IPS-NIHi7 (cell line): ENCODE data around the gene OSBPL3.
A peak's percentile ranks its signal among the peaks of the same experiment; 100 is the strongest.

Source experiments
- DNase-seq: peaks from one replicate; pipeline ENCODE4 v3.0.0; 2012; ENCODE audit warnings: mixed read lengths; ENCODE audit errors: extremely low spot score

Gene OSBPL3

DNA sequence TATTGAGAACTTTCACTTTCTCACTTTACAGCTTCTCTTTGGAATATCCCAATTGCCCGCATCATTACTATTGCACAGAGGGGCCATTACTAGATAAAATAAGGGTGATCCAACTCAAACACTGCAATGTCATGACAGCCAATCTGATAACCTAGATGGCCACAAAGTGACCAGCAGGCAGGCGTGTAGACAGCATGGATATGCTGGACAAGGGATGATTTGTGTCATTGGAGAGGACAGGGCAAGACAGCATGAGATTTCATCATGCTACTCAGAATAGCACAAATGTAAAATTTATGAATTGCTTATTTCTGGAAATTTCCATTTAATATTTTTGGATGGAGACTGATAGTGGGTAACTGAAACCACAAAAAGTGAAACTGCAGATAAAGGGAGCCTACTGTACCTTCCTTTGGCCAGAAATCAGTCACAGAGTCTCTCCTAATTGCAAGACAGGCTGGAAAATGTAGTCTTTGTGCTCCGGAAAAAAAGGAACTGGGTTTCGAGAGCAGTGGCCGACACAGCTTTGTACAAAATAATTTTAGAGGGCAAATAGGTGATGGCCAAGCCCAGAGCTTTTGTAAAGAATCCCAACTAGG, 216.6 kb downstream of the OSBPL3 start:
- DNase-seq: no peak

DNA sequence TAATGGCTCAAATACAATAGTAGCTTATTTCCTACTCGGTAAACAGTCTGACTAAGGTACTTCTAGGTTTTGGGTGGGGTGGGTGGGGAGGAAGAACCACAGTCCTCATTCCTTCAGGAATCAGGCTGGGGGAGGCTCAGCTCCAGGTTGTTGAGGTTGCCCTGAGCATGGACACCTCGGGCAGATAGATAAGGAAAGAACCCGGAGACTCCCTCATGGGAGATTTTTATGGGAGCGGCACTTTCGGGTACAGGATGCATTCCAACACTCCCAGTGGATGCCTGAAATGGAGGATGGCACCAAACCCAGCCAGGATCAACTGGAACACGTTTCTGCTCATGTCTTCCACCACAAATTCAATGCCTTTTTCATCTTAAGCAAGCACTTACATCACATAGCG, 217.2 kb downstream of the OSBPL3 start:
- DNase-seq: no peak

DNA sequence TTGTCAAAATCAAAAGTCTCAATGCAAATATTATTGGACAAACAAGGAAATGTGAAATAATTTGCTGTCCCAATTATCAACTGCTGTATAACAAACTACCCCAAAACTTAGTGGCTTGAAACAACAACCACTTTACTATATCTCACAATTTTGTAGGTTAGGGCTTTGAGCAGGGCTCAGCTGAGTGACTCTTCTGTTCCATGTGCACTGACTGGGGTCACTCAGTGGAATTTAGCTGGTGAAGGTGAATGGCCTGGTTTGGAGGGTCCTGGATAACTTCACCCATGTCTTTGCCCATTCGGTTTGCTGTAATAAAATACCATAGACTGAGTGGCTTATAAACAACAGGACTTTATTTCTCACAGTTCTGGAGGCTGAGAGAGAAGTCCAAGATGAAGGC, 219.0 kb downstream of the OSBPL3 start:
- DNase-seq: no peak

DNA sequence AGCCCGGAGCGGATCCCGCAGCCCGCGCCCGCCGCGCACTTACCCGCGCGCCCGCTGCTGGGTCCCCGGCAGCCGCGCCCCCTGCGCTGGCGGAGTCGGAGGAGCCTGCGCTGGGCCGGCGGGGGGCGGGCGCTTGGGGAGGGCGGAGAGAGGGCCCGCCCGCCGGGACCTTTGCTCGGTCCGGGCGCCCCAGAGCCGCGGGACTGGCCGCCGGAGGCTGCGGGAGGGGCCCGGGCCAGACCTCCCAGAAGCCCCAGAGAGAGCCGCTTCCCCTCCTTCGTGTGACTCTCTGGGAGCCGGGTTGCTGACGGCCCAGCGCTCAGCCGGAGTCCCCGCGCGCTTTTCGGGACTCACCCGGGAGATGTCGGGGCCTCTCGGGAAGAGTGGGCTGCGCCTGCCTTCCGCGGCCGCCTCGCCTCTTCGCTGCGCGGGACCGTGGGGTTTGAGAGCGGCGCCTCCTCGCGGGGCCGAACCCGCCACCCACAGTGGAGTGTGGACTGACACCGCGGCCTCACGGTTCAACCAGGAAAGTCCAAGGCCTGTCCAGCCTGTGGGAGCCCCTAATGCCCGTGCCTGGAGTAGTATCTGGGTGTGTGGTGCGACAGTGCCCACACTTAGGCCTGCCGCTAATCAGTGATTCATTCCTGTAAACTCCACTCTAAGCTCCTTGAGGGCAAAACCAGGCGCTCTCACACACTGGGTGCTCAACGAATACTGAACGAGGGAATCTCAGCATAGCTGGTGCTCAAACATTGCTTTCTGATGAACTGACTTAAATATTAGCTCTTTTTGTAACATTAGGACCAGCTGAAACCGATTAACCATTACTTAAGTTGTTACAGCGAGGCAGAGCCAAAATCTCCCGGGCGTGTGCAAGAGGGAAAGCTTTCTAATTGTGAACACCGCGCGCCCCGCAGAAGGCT, 222.4 kb downstream of the OSBPL3 start, which contains the start of gene GSDME:
Gene GSDME (minus strand): TSS at position 112 of the 923 bp plus-strand sequence. CDS start 7,690 bp downstream, outside the sequence.
- DNase-seq: peak; percentile 75

DNA sequence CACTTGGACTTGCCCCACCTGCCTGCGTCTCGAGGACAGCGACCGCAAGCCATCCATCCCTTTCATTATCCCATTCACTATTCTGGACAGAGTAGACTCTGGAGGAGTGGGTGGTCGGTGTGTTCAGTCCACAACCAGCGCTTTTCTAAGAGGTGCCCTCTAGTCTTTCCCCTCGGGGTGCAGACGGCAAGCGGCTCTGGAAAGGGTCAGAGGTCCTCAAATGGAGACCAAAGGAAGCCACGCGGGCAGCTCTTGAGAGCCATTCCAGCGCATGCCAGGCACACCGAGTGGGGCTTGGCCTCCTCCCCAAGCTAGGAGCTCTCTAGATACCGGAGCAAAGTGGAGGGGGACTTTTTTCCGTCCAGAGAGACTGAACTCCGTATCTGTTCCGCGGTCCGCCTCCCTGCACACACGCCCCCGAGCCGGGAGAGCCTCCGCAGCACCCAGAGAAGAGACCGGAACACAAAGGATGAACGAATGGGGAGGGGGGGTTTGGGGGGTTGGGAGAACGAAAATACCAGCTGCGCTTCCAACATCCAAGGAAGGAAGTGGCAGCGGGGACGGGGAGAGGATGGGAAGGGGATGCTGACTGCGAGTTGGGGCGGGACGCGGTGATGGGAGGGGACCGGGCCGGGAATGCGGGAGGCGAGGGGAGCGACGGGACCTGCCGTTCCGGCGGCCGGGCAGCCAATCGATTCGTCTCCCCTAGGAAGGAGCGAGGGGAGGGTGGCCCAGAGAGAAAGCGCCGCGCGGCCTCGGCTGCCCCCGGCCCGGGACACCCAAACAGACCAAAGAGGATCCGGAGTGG, 223.2 kb downstream of the OSBPL3 start:
- peak; percentile 77 for DNase-seq

DNA sequence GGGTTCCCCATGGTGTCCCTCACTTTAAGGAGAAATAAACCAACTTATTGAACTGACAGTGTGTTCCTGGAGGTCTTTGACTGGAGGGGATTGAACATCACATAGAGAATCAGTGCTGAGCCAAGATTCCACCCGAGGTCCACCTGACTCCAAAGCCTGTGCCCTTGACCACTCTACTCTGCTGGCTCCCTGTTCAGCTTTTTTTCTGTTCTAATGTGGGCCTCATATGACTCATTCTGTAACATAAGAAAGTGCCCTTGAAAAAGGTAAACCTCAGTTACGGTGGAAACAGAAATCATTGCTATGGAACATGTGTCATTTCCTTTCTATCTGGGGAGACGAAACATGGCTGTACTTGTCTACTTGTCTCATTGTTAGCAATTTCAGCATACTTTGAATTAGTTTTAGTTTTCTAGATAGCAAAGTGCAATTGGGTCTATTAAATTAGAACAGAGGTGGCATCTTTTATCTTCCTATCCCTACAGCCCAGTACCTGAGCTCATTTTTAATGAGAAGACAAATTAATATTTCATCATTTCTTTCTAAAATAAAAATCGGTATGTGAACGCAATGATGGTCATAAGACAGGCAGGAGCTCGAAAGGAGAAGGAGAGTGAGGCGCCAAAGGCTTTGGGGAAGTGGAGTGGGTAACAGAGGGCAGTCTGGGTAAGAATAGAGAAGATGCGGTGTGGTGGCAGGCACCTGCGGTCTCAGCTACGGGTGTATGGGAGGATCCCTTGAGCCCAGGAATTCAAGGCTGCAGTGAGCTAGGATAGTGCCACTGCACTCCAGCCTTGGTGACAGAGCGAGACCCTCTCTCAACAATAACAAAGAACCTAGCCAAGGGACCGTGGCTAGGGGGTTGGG, 224.2 kb downstream of the OSBPL3 start:
- no peak for DNase-seq

DNA sequence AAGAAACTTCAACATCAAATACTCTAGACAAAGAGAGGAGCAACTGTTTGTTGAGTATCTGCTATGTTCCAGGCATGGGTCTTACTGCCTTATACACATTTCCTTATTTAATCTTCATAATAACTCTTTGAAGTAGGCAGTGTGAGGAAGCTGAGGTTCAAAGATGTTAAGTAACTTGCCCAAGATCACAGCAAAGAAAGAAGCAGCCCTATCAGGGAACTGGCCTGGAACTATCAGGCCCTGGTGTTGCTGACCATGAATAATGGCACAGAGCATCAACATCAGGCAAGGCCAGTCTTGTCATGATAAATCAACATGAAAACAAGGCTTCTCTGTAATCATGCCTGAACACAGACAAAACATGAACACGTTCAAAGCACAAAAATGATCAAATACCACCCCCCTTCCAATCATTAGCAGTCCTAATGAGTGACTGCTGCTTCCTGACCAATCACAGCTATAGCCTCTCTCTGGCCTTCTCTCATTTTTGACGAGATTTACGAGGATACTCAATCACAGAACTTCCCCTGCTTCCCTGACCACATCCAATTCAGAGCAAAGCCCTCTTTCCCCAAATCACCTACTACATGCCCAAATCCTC, 225.0 kb downstream of the OSBPL3 start:
- no peak for DNase-seq

DNA sequence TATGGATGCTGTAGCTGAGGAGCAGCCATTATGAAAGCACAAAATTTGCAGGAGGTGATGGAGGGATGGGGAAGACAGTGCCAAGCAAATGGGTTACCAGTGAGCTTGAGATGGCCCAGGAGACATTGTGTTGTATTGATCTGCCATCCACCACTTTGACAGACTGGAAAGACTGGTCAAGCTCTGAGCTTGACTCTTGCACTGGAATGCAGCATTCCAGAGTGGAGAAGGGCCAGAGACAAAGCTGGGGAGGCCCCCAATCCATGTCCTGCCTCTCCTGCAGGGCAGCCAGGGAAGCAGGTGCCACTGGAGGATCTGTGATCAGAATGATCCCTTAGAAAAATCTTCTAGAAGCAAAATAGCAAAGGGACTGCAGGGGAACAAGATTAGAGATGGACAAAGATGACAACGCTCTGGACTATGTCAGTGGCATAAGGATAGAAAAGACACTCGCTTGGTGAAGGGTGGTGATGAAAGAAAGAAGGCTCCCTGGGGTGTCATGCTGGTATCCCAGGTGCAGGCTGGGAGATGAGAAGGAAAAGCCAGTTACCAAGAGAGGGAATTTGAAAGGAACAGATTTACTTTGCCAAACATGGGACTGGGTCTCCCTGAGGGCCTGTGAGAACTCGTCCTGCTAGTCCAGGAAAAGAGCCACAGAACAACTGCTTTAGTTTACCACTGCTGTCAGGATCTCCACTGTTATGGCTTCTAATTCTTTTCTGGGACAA, 227.7 kb downstream of the OSBPL3 start:
- DNase-seq: no peak

DNA sequence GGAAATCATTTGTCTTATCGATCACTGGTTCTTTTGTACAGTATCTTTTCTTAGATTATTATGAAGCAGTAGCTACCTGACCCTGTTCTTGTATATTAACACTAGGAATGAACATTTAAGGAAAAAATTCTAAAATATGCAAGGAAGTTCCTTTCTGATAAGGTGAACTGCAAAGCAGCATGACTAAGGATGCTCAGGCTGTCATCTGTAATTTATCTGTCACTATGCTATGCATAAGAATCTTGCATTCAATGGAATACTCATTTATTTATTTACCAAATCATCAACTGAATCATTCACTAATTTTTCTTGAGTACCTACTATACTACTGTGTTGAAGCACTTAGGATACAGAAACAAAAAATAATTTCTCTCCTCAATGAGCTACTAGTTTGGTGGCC, 228.5 kb downstream of the OSBPL3 start:
- DNase-seq: no peak

DNA sequence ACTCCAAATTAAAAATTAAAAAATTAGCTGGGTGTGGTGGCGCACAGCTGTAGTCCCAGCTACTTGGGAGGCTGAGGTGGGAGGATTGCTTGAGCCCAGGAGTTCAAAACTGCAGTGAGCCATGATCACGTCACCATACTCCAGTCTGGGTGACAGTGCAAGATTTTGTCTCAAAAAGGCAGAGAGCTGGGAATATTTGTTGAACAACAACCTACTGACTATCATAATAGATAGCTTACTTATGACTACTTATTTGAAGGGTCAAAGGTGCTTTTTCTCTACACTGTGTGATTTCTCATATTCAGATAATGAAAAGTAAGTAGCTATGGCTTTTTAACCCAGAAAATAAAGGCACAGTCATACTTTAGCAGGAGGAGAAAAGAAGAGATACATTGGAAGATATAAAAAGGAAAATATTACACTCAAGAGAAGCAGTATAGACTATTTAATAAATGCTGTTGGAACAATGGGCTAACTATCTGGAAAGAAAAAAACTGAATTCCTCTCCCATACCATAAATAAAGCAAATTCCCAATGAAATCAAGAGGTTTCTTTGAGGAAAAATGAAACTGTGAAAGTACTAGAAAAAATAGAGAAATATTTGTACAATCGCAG, 229.4 kb downstream of the OSBPL3 start:
- no peak for DNase-seq

DNA sequence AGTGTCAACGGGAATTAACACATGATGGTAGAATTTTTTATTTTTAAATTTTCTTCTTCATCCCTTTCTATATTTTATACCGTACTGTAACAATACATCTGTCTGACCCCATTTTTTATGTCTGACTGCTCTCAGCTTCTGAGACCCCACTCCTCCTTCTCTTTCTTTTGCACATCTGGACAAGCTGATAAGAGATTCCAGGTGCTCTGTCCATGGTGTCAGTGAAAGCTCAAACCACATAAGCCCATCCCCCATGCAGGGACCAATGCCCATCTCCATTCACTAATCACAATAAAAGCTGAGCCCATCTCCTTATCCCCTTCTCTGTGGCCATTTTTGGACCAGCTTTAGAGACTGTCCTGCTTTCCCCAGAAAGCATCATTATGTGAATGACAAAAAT, 231.5 kb downstream of the OSBPL3 start:
- DNase-seq: no peak
